ENCODE measurements around the gene ZNF830. TPM values are rescaled to one million over a fixed set of nuclear protein-coding genes. Genes with fewer than 3 reads are reported as not detected.
"Not testable (repeated sequence)": the region's sequence is repeated elsewhere in the genome, so short reads cannot be mapped to it uniquely, and the experiment has no call there.

The ZNF830 gene
- polyA plus RNA-seq, 1 experiment, result 3.8 TPM

DNA sequence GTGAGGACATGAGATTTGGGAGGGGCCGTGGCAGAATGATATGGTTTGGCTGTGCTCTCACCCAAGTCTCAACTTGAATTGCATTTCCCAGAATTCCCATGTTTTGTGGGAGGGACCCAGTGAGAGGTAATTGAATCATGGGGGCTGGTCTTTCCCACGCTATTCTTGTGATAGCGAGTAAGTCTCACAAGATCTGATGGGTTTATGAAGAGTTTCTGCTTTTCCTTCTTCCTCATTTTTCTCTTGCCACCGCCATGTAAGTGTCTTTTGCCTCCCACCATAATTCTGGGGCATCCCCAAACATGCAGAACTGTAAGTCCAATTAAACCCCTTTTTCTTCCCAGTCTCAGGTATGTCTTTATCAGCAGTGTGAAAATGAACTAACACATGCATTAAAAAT lies 40.7 kb upstream of the ZNF830 start:
- no peak overlapping the region for H3K4me3 ChIP-seq (ENCODE audit: low read depth, low read length)
- POLR2A ChIA-PET, result no interaction called here
- no peaks in the 10 kb centered on the region; the same call in 1 of the 2 replicates for H3K27me3 ChIP-seq (ENCODE audit: control insufficient read depth, insufficient read depth, low read length)
- H3K36me3 ChIP-seq (ENCODE audit: control insufficient read depth, insufficient read depth, low read length), result no peaks in the 10 kb centered on the region
- TF ChIP-seq, protein P1, sequence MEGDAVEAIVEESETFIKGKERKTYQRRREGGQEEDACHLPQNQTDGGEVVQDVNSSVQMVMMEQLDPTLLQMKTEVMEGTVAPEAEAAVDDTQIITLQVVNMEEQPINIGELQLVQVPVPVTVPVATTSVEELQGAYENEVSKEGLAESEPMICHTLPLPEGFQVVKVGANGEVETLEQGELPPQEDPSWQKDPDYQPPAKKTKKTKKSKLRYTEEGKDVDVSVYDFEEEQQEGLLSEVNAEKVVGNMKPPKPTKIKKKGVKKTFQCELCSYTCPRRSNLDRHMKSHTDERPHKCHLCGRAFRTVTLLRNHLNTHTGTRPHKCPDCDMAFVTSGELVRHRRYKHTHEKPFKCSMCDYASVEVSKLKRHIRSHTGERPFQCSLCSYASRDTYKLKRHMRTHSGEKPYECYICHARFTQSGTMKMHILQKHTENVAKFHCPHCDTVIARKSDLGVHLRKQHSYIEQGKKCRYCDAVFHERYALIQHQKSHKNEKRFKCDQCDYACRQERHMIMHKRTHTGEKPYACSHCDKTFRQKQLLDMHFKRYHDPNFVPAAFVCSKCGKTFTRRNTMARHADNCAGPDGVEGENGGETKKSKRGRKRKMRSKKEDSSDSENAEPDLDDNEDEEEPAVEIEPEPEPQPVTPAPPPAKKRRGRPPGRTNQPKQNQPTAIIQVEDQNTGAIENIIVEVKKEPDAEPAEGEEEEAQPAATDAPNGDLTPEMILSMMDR (IDR thresholded peaks at IDR 0.05; ENCODE audit: insufficient read depth, low read depth, low read length), result no peak
- CTCF ChIA-PET, result no interaction called here
- no peak for DNase-seq (ENCODE audit: low read depth)

DNA sequence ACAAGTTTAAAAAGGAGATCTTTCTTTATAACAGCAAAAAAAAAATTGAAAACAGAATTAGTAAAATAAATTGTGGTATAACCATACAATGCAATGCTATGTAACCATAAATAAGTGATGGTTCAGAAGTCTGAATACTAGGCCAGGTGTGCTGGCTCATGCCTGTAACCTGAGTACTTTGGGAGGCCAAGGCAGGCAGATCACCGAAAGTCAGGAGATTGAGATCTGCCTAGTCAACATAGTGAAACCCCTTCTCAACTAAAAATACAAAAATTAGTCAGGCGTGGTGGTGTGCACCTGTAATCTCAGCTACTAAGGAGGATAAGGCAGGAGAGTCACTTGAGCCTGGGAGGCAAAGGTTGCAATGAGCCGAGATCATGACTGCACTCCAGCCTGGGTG lies 34.7 kb upstream of the ZNF830 start:
- CTCF ChIA-PET, result interaction anchor here (0.7 kb wide), 1 partner anchor 264 kb away, joined by 3 read pairs; no protein-coding TSS in a partner anchor

GRCh38 chr17:34930283-34930682 lies 31.1 kb upstream of the ZNF830 start:
- POLR2A ChIA-PET, result no interaction called here
- CTCF ChIA-PET, result no interaction called here
- H3K4me3 ChIP-seq (ENCODE audit: low read depth, low read length), result no peak overlapping the region
- DNase-seq (ENCODE audit: low read depth), result no peak
- TF ChIP-seq, protein P1 (IDR thresholded peaks at IDR 0.05; ENCODE audit: insufficient read depth, low read depth, low read length), result no peak
- H3K27me3 ChIP-seq (ENCODE audit: control insufficient read depth, insufficient read depth, low read length), result no peaks in the 10 kb centered on the region
- no peaks in the 10 kb centered on the region for H3K36me3 ChIP-seq (ENCODE audit: control insufficient read depth, insufficient read depth, low read length)

More for the DNA sequence above, 34.7 kb upstream of the ZNF830 start:
- H3K36me3 ChIP-seq (ENCODE audit: control insufficient read depth, insufficient read depth, low read length), result no peaks in the 10 kb centered on the region
- POLR2A ChIA-PET, result no interaction called here
- no peaks in the 10 kb centered on the region for H3K27me3 ChIP-seq (ENCODE audit: control insufficient read depth, insufficient read depth, low read length)
- DNase-seq (ENCODE audit: low read depth), result no peak
- H3K4me3 ChIP-seq (ENCODE audit: low read depth, low read length), result no peak overlapping the region
- TF ChIP-seq, protein P1 (IDR thresholded peaks at IDR 0.05; ENCODE audit: insufficient read depth, low read depth, low read length), result no peak

- H3K27me3 ChIP-seq (ENCODE audit: control insufficient read depth, insufficient read depth, low read length); DNase-seq (ENCODE audit: low read depth); H3K36me3 ChIP-seq (ENCODE audit: control insufficient read depth, insufficient read depth, low read length); POLR2A ChIA-PET; CTCF ChIA-PET; H3K4me3 ChIP-seq (ENCODE audit: low read depth, low read length): not testable (repeated sequence)
These were observed 10.6 kb upstream of the ZNF830 start for GRCh38 chr17:34950780-34951179.

GRCh38 chr17:34958438-34958837 lies 2.9 kb upstream of the ZNF830 start:
- no peak for DNase-seq (ENCODE audit: low read depth)
- TF ChIP-seq, protein P1 (IDR thresholded peaks at IDR 0.05; ENCODE audit: insufficient read depth, low read depth, low read length), result no peak
- no peaks in the 10 kb centered on the region for H3K27me3 ChIP-seq (ENCODE audit: control insufficient read depth, insufficient read depth, low read length)
- ChIA-PET CTCF (no interaction called here), POLR2A (no interaction called here)
- no peaks in the 10 kb centered on the region for H3K36me3 ChIP-seq (ENCODE audit: control insufficient read depth, insufficient read depth, low read length)
- no peak overlapping the region for H3K4me3 ChIP-seq (ENCODE audit: low read depth, low read length)

DNA sequence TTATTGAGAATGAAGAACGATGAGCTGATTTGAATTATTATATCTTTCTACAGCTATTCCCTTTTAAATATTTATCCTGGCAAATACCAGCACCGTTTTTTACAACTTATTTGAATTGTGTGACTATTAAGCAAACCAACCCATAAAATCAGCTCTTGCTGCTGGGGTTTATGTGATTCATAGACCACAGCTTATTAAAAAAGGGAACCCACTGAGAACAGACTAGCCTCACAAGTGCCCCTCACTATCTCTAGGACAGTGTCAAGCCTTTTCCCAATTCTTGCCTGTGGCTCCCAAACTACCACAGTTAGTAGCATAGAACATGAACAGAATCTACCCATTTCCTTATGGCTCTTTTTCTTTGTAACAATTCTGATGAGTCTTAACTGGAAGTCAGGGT lies 12.8 kb downstream of the ZNF830 start:
- TF ChIP-seq, protein P1 (IDR thresholded peaks at IDR 0.05; ENCODE audit: insufficient read depth, low read depth, low read length), result no peak
- ChIA-PET POLR2A (no interaction called here), CTCF (interaction anchor here (0.7 to 1.9 kb wide), 2 partner anchors 9 to 146 kb away, joined by 3 to 7 read pairs; partner anchors contain the start of gene RAD51D)
- no peak for DNase-seq (ENCODE audit: low read depth)
- no peaks in the 10 kb centered on the region for H3K36me3 ChIP-seq (ENCODE audit: control insufficient read depth, insufficient read depth, low read length)
- no peaks in the 10 kb centered on the region for H3K27me3 ChIP-seq (ENCODE audit: control insufficient read depth, insufficient read depth, low read length)
- H3K4me3 ChIP-seq (ENCODE audit: low read depth, low read length), result no peak overlapping the region
